K562 treated with DMSO at 1 percent for 12 hours (cell line): Measurements from ENCODE around the gene DNAAF9. TPM values are rescaled to one million over a fixed set of nuclear protein-coding genes. Genes with fewer than 3 reads are reported as not detected.

Experiments
- total RNA-seq: library from RNA; unstranded; fragments of 300-600 nt; gene quantifications from 2 replicates; pipeline ENCODE4 v1.2.3, GENCODE V29; 2022; ENCODE audit not compliant: insufficient read depth

Gene DNAAF9
- total RNA-seq: 0.82 and 2.9 TPM in 2 replicates

DNA sequence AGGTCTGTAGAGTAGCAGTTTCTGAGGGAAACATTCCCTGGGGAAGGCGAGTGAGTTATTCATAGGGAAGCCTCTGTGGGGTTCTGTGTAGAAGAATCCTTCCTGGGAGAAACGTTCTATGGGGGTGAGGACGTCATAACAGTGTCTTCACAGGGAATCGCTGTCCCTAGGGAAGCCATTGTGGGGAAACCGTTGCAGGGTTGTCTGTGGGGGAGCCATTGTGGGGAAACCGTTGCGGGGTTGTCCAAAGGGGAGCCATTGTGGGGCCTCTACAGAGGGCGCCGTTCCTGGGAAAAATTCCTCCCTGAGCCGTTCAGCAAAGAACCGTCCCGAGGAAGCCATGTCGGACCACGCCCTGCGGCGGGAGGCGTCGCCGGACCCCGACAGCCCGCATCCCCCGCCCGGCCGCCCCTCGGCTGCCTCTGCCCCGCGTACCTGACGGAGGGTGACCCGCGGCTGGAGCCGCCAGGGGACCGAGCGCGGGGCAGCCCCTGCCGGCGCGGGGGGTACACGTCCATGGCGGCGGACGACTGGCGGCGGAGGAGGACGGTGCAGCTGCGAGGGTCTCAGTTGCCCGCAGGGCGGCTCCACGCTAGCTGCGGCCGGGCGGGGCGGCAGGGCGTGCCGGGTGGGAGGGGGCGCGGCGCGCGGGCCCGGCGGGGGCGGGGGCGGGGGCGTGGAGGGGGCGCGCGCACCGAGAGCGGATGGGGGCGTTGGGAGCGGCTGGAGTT, at the start of gene DNAAF9:
Gene DNAAF9 (minus strand): TSS at position 630 of the 731 bp plus-strand sequence. CDS start 112 bp downstream, at position 518.

Other genes with a start within 250 kb of the DNAAF9 start
- 10.8 and 18.4 TPM in 2 replicates for gene FASTKD5, start 247.8 kb downstream of the DNAAF9 start, total RNA-seq
- gene UBOX5, start 247.8 kb downstream of the DNAAF9 start, total RNA-seq: 2.4 and 3.8 TPM in 2 replicates
- 2.6 and 4.3 TPM in 2 replicates for gene LZTS3, start 234.1 kb downstream of the DNAAF9 start, total RNA-seq
- gene DDRGK1, start 203.0 kb downstream of the DNAAF9 start, total RNA-seq: 22.8 and 26.8 TPM in 2 replicates
- gene ITPA, start 198.2 kb downstream of the DNAAF9 start, total RNA-seq: 51.0 and 53.3 TPM in 2 replicates
- 0.20 TPM in 1 of 2 replicates, not detected in the other for gene SLC4A11, start 168.5 kb downstream of the DNAAF9 start, total RNA-seq
- gene ATRN, start 63.3 kb upstream of the DNAAF9 start, total RNA-seq: 2.8 and 11.4 TPM in 2 replicates